Measurements from ENCODE around the gene KCNH6.

The KCNH6 gene

GRCh38 chr17:63561819-63562218, 38.7 kb downstream of the KCNH6 start:
- H3K4me3 ChIP-seq (ENCODE audit: low read depth, low read length): no peak overlapping the region
- no peak for DNase-seq (ENCODE audit: low read depth, low spot score)
- TF ChIP-seq CTCF (IDR thresholded peaks at IDR 0.05; ENCODE audit: low read depth, low read length): no peak
- in situ Hi-C loops (cut with HindIII; ENCODE audit: low sequenced_read_pairs): no loop called here

- TF ChIP-seq CTCF (IDR thresholded peaks at IDR 0.05; ENCODE audit: low read depth, low read length): no peak
- in situ Hi-C loops (cut with HindIII; ENCODE audit: low sequenced_read_pairs): no loop called here
- H3K4me3 ChIP-seq (ENCODE audit: low read depth, low read length): no peak overlapping the region
- DNase-seq (ENCODE audit: low read depth, low spot score): no peak
Measured at GRCh38 chr17:63563339-63563738, 40.2 kb downstream of the KCNH6 start.

- DNase-seq (ENCODE audit: low read depth, low spot score): no peak
- no peak overlapping the region for H3K4me3 ChIP-seq (ENCODE audit: low read depth, low read length)
- in situ Hi-C loops (cut with HindIII; ENCODE audit: low sequenced_read_pairs): no loop called here
- no peak for TF ChIP-seq CTCF (IDR thresholded peaks at IDR 0.05; ENCODE audit: low read depth, low read length)
Measured at GRCh38 chr17:63564562-63564961, 41.4 kb downstream of the KCNH6 start.

GRCh38 chr17:63567229-63567628, 44.1 kb downstream of the KCNH6 start:
- no peak overlapping the region for H3K4me3 ChIP-seq (ENCODE audit: low read depth, low read length)
- no peak for TF ChIP-seq CTCF (IDR thresholded peaks at IDR 0.05; ENCODE audit: low read depth, low read length)
- in situ Hi-C loops (cut with HindIII; ENCODE audit: low sequenced_read_pairs): no loop called here
- no peak for DNase-seq (ENCODE audit: low read depth, low spot score)

GRCh38 chr17:63568563-63568962, 45.4 kb downstream of the KCNH6 start:
- no peak for TF ChIP-seq CTCF (IDR thresholded peaks at IDR 0.05; ENCODE audit: low read depth, low read length)
- in situ Hi-C loops (cut with HindIII; ENCODE audit: low sequenced_read_pairs): no loop called here
- H3K4me3 ChIP-seq (ENCODE audit: low read depth, low read length): no peak overlapping the region
- DNase-seq (ENCODE audit: low read depth, low spot score): no peak

- TF ChIP-seq CTCF (IDR thresholded peaks at IDR 0.05; ENCODE audit: low read depth, low read length): no peak
- peak; percentile 49 for DNase-seq (ENCODE audit: low read depth, low spot score)
- in situ Hi-C loops (cut with HindIII; ENCODE audit: low sequenced_read_pairs): no loop called here
- no peak overlapping the region for H3K4me3 ChIP-seq (ENCODE audit: low read depth, low read length)
Measured at GRCh38 chr17:63571632-63572310, 48.6 kb downstream of the KCNH6 start.
